ENCODE results near the gene MYO3B.

MYO3B gene

GRCh38 chr2:170434900-170435621 lies 257.1 kb downstream of the MYO3B start:
- TF ChIP-seq FOXA1 (IDR thresholded peaks at IDR 0.05), result no peak
- no peak for TF ChIP-seq L3MBTL2 (conservative IDR thresholded peaks at IDR 0.05)
- TF ChIP-seq BHLHE40 (IDR thresholded peaks at IDR 0.05; ENCODE audit: borderline replicate concordance), result no peak
- no peak for TF ChIP-seq TARDBP (IDR thresholded peaks at IDR 0.05)
- TF ChIP-seq SUZ12 (IDR thresholded peaks at IDR 0.05), result no peak
- TF ChIP-seq ARNT (IDR thresholded peaks at IDR 0.05), result no peak
- no peak for TF ChIP-seq FOXK2 (IDR thresholded peaks at IDR 0.05)
- TF ChIP-seq HDGF (IDR thresholded peaks at IDR 0.05; ENCODE audit: borderline replicate concordance), result no peak
- no peak for TF ChIP-seq LEF1 (IDR thresholded peaks at IDR 0.05; ENCODE audit: borderline replicate concordance)
- no peak for TF ChIP-seq CTBP1 (IDR thresholded peaks at IDR 0.05; ENCODE audit: borderline replicate concordance)
- TF ChIP-seq SP1 (IDR thresholded peaks at IDR 0.05), result no peak
- TF ChIP-seq NFRKB (IDR thresholded peaks at IDR 0.05), result no peak
- no peak for TF ChIP-seq PKNOX1 (IDR thresholded peaks at IDR 0.05)
- CTCF ChIA-PET, result no interaction called here
- POLR2A ChIA-PET, result no interaction called here
- no peak for DNase-seq (ENCODE audit: extremely low spot score)

GRCh38 chr2:170436077-170436943 lies 258.4 kb downstream of the MYO3B start:
- DNase-seq (ENCODE audit: extremely low spot score), result no peak
- TF ChIP-seq ZNF384 (IDR thresholded peaks at IDR 0.05) (no peak), SUZ12 (IDR thresholded peaks at IDR 0.05) (no peak)
- ChIA-PET CTCF (interaction anchor here (0.6 kb wide), 1 partner anchor 11 kb away, joined by 5 read pairs; no protein-coding TSS in a partner anchor), POLR2A (no interaction called here)

GRCh38 chr2:170446078-170446477 lies 268.1 kb downstream of the MYO3B start:
- TF ChIP-seq SP1 (IDR thresholded peaks at IDR 0.05) (no peak), ELF4 (IDR thresholded peaks at IDR 0.05) (no peak), NFRKB (IDR thresholded peaks at IDR 0.05) (no peak), LEF1 (IDR thresholded peaks at IDR 0.05; ENCODE audit: borderline replicate concordance) (no peak), ARNT (IDR thresholded peaks at IDR 0.05) (no peak), TARDBP (IDR thresholded peaks at IDR 0.05) (no peak), FOXA1 (IDR thresholded peaks at IDR 0.05) (no peak), CTBP1 (IDR thresholded peaks at IDR 0.05; ENCODE audit: borderline replicate concordance) (no peak), L3MBTL2 (conservative IDR thresholded peaks at IDR 0.05) (no peak), ZNF384 (IDR thresholded peaks at IDR 0.05) (no peak), SUZ12 (IDR thresholded peaks at IDR 0.05) (no peak), PKNOX1 (IDR thresholded peaks at IDR 0.05) (no peak), FOXK2 (IDR thresholded peaks at IDR 0.05) (no peak), HDGF (IDR thresholded peaks at IDR 0.05; ENCODE audit: borderline replicate concordance) (no peak), BHLHE40 (IDR thresholded peaks at IDR 0.05; ENCODE audit: borderline replicate concordance) (no peak), FOXM1 (IDR thresholded peaks at IDR 0.05; ENCODE audit: borderline replicate concordance) (no peak)
- ChIA-PET POLR2A (no interaction called here), CTCF (no interaction called here)
- no peak for DNase-seq (ENCODE audit: extremely low spot score)

- ChIA-PET CTCF (no interaction called here), POLR2A (no interaction called here)
- no peak for DNase-seq (ENCODE audit: extremely low spot score)
- no peak for TF ChIP-seq NFRKB (IDR thresholded peaks at IDR 0.05)
Measured at GRCh38 chr2:170449034-170449433, 271.1 kb downstream of the MYO3B start.

GRCh38 chr2:170454471-170455372 lies 276.8 kb downstream of the MYO3B start:
- ChIA-PET POLR2A (no interaction called here), CTCF (interaction anchor here (1.2 kb wide), 1 partner anchor 232 kb away, joined by 4 read pairs; no protein-coding TSS in a partner anchor)
- no peak for DNase-seq (ENCODE audit: extremely low spot score)
- TF ChIP-seq TARDBP (IDR thresholded peaks at IDR 0.05), result no peak
- no peak for TF ChIP-seq FOXM1 (IDR thresholded peaks at IDR 0.05; ENCODE audit: borderline replicate concordance)
- no peak for TF ChIP-seq BHLHE40 (IDR thresholded peaks at IDR 0.05; ENCODE audit: borderline replicate concordance)
- TF ChIP-seq FOXK2 (IDR thresholded peaks at IDR 0.05), result no peak
- no peak for TF ChIP-seq NFRKB (IDR thresholded peaks at IDR 0.05)
- no peak for TF ChIP-seq SP1 (IDR thresholded peaks at IDR 0.05)
- TF ChIP-seq FOXA1 (IDR thresholded peaks at IDR 0.05), result no peak
- TF ChIP-seq CTBP1 (IDR thresholded peaks at IDR 0.05; ENCODE audit: borderline replicate concordance), result no peak
- no peak for TF ChIP-seq ARNT (IDR thresholded peaks at IDR 0.05)
- no peak for TF ChIP-seq LEF1 (IDR thresholded peaks at IDR 0.05; ENCODE audit: borderline replicate concordance)
- no peak for TF ChIP-seq SUZ12 (IDR thresholded peaks at IDR 0.05)
- no peak for TF ChIP-seq ZNF384 (IDR thresholded peaks at IDR 0.05)
- no peak for TF ChIP-seq L3MBTL2 (conservative IDR thresholded peaks at IDR 0.05)
- TF ChIP-seq ELF4 (IDR thresholded peaks at IDR 0.05), result no peak
- no peak for TF ChIP-seq PKNOX1 (IDR thresholded peaks at IDR 0.05)
- TF ChIP-seq HDGF (IDR thresholded peaks at IDR 0.05; ENCODE audit: borderline replicate concordance), result no peak
